Left hindlimb (tissue), 1 donor: Measurements from ENCODE around the gene USF1.
"Not testable (repeated sequence)": the region's sequence is repeated elsewhere in the genome, so short reads cannot be mapped to it uniquely, and the experiment has no call there.

ENCODE experiments used
- DNase-seq: peaks from one replicate; pipeline ENCODE4 v3.0.0-alpha.2; 2018

Gene USF1

DNA sequence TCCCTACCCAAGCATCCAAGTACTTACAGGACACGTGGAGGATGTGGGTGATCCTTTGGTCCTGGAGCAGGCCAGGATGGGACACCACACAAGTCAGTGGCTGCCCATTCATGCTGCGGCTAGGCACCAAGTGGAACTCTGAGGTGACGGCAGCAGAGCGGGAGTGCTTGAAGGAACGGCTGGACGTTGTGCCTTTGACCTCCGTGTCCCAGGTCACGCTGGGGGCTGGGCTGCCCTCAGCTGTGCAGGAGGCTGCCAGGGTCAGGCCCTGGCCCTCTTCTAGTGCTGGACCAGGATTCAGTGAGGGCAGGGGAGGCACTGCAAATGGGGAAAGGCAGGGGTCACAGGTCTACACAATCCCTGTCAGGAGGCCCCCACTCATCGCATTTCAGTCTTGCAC lies 31.6 kb upstream of the USF1 start:
- DNase-seq: no peak

DNA sequence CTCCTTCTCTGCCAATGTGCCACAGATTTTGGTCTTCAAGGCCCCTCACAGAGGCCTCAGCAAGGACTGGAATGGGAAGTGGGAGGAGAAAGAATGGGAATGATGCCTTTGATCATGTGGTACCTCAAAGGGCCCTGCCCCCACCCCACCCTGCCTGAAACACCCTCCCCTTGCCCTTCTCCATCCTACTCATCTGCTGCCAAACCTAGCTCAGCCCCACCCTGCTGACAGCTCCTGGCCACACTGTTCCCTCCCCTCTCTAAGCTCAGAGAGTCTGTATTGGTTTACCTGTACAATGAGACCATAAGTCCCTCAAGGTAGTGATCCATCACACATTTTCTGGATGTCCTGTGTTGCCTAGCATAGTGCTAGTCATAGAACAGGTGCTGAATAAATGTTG lies 30.6 kb upstream of the USF1 start:
- no peak for DNase-seq

DNA sequence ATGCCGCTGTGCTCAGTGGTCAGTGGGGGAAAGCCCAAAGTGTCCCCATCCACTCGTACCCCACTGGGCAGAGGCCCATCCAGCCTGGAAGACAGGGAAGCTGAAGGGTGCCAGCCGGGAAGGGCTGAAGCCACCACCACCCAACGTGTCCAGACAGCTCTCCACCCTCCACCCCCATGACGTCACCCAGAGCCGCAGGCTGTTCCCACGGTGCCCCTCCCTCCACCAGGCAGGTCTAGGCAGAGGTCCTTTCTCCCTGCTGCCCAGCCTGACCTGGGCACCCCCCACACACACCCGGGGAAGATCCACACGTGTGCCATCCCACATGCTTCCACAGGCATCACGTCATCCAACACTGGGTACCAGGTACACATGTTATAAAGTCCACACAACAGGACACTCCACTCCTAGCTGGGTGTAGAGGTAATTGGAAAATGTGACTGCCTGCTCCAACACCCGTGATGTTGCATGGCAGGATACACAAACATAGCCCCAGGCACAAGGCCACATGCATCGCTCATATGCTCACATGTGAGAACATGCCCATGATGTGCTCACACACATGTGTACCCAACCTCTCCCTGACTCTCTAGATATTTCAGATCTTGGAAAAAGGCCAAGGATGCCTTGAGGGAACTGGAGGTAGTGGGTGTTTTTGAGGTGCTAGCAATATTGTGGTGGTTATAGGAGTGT lies 29.0 kb upstream of the USF1 start:
- DNase-seq: no peak

DNA sequence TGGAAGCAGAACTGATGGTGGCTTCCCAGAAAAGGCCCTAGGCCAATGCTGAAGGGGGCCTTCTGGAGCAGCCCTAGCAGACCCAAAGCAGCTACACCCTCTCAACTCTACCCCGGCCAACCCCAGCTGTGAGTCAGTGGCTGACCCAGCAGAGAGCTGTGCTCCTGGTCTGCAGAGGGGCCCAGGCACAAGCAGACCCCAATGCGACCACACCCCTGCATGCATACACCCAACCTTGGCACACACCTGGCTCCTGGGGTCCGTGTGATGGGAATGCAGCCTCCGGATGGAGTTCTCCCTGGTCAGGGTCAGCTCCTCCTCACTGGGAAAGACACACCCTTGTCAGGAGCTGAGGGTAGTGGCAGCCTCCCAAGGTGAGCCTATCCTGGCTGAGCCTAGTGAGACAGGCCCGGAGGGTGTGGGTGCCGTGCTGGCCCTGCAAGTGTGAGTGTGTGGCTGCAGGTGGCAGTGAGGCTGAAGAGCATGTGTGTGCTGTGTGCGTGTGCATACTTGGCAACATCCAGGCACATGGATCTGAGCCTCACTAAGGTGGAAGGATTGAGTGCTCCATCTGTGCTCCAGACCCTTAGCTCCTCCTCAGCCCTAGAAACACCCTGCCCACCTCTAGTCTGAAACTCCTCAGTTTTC lies 27.8 kb upstream of the USF1 start:
- no peak for DNase-seq

DNA sequence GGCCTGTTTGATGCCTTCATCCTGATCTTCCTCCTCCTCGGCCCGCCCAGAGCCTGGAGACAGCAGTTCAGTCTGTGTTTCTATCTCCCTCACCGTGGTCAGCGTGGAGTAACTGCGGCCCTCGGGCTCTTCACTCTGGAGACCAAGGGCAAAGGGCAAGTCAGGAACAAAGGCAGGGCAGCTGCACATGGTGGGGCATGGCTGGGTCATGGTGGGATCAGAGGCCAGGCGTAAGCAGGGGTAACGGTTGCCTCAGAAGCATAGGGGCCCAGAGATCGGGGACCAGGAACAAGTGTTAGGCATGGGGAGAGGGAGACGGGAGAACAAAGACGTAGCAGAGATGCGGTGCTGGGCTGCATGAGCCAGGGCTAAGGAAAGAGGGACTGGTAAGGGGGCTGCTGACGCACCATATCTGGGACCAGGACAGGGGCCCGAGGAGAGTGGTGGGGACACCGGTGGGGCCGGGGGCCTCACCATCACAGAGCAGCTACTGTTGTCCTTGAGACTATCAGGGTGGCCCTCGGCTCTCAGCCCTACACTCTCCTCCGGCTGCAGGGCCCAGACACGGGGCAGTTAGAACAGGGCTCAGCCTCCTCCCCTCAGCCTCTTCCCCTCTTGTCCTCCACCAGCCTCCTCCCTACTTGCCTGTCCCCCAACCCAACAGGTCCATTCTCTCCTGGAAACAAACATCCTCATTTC lies 27.1 kb upstream of the USF1 start:
- DNase-seq: no peak

DNA sequence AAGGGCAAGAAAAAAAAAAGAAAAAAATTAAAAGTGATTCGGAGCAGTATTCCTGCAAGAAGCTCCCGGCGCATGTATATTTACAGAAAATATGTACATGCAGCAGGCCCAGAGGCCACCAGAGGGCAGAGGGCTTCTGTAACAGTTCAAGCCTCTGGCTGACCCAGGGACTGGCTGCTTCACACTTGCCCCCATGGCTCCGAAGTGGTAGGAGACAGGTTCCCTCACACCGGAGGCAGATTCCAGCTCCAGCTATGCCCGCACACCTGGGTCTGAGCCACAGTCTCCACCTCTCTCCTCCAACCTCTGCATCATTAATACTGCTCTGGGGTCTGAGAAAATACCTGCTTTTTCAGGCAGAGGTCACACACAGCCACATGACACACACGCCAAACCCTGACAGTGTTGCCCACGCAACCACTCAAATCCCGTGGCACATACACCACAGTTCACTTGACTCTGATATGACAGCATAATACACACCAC lies 26.2 kb upstream of the USF1 start:
- DNase-seq: no peak

DNA sequence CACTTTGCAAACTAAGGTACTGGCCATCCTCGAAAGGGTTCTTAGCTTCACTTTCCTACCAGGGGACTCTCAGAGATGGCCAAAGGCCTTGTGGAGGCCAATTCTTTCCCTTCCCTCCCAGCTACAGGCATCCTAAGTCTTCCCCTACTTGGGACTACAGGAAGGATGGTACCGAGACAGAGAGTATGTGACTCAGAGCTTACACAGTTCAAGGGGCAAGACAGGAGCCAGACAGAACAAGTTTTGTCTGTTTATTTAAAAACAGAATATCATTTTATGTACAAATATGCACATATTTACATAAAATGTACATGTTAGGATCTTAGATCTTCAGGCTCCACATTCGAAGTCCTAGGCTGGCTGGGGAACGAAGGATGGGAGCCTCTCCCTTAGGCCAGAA lies 25.0 kb upstream of the USF1 start:
- no peak for DNase-seq

DNA sequence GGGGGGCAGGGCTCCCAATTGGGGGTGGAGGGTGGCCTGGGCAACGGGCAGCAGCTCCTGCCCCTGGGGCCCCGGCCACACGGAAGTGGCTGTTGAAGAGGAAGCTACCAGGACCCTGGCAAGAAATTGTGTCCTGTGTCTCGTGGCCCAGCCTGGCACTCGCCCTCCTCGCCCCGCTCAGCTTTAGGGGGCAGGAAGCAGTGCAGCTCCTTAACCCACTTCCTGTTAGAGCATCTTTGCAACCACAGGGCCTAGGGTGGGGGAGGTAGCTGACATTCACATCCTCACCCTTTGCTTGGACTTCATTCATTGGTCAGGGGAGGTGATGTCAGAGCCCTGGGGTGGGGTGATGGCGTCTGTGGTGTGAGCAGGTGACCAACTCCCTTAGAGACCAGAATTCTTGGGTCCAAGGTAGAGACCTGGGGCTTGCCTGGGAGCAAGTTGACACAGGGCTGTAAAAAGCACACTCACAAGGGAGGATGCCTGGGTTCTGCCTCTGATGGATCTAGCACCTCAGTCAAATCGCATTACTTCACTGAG lies 24.0 kb upstream of the USF1 start, which contains the start of gene ARHGAP30:
ARHGAP30 (minus strand) TSS at position 161 of the 540 bp plus-strand sequence. CDS start 267 bp downstream, outside the sequence.
- DNase-seq: no peak

DNA sequence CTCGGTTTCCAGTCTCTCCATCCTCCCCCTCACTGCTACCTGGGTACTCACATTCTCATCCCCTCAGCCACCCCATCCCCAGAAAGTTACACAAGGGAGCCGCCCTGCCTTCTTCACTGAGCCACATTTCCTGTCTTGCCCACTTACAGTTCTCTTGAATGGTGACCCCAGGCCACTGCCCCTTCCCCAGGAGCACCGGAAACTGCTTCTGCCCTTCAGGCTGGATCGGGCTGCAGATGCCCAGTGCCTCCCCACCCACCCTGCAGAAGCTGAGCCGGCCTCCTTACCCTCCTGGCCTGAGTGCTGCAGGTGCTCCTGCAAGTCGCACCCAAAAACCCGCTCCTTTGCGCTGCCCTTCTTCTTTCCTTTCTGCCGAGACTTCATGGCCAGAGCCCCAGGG lies 23.5 kb upstream of the USF1 start:
- no peak for DNase-seq

DNA sequence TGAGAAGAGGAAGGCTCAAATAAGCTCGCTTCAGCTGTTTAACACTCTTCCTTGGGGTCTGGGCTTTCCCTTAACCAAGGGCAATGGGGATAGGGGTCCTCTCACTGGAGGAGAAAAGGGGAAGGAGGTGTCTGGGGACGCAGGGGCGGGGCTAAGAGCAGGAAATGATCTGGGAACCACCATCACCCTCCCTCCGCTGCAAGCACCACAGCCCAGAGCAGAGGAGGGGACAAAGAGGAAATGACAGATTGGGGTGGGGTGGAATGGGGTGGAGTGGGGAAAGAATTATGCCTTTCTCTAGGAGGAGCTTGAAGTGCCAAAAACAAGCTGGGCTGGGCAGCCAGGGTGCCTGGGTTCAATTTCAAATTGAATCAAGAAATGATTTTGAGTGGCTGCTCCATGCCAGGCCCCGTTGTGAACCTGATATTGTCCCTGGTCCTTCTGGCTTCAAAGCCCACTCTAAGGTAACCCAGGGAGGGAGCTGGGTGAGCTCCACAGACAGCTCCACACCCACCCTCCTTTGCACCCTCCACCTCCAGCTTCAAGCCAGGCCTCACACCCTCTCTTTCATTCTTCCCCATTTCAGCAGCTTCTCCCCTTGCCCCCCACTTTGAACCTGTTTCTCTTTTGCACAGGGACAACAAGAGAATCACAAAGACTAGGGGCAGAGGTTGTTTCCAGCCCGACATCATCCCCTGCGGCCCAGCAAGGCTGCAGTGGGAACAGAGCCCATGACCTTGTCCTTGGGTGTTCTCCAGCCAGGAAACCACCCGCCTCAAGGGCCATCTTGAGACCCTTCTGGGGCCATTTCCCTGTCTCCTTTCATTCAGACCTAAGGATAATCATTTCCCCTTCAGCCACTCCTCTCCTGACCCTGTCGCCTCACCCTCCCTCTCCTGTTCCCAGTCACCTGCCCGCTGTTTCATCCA lies 22.8 kb upstream of the USF1 start:
- no peak for DNase-seq

DNA sequence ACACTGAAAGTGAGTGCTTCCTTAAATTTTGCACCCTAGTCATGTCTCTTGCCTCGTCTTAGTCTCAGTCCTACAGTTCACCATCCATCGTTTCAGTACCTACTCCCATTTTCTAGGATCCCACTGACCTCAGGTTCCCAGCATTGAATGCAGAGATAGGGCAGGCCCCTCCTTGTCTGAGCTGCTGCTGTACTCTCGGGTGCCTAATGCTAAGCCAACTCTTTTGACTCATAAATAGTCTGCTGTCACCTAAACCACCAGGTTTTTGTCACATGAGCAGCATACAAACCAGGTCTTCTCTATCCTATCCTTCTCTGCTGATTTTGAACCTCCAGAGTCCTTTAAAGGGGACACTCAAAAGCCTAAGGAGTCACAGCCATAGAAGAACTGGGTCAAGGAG lies 20.9 kb upstream of the USF1 start:
- no peak for DNase-seq

DNA sequence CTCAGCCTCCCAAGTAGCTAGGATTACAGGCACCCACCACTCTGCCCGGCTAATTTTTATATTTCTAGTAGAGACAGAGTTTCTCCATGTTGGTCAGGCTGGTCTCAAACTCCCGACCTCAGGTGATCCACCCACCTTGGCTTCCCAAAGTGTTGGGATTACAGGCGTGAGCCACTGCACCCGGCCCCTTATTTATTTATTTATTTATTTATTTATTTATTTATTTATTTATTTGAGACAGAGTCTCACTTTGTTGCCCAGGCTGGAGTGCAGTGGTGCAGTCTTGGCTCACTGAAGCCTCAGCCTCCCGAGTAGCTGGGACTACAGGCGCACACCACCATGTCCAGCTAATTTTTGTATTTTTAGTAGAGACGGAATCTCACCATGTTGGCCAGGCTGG lies 19.9 kb upstream of the USF1 start:
- DNase-seq: not testable (repeated sequence)

DNA sequence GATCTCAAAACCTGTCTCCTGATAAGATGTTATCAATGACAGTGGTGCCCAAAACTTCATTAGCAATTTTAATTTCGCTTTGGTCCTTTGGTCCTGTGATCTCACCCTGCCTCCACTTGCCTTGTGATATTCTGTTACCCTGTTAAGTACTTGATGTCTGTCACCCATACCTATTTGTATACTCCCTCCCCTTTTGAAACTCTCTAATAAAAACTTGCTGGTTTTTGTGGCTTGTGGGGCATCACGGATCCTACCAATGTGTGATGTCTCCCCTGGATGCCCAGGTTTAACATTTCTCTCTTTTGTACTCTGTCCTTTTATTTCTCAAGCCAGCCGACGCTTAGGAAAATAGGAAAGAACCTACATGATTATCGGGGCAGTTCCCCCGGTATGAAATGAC lies 18.2 kb upstream of the USF1 start:
- not testable (repeated sequence) for DNase-seq

DNA sequence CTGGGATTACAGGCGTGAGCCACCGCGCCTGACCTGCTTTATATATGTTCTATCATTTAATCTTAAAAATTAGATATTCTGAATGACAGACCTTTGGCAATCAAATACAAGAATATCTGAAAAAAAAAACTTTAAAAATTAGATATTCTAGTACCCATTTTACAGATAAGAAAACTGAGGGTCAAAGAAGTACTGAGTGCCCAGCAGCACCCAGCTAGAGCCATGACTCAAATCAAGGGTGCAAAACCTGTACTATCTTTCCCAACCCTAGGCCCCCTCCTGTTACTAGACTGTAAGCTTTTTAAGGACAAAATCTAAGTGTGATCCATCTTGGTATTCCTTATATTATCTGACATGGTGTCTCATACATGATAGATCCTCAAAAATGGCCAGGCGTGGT lies 15.6 kb upstream of the USF1 start:
- no peak for DNase-seq

DNA sequence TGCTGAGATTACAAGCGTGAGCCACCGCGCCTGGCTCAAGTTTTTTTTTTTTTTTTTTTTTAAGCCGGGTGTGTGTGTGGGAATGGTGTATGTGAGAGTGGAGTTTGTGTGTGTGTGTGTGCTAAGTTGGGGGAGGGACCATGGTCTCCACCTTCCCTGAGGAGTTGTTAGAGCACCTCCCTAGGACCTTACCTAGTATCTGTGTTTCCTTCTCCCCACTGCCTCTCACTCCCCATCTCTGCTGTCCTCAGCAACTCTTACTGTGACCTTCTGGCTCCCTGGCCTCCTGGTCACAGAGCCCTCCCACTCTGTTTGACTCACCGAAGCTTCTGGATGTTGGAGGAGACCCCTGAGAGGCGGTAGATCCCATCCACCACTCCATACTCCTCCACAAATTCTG lies 13.5 kb upstream of the USF1 start:
- no peak for DNase-seq

DNA sequence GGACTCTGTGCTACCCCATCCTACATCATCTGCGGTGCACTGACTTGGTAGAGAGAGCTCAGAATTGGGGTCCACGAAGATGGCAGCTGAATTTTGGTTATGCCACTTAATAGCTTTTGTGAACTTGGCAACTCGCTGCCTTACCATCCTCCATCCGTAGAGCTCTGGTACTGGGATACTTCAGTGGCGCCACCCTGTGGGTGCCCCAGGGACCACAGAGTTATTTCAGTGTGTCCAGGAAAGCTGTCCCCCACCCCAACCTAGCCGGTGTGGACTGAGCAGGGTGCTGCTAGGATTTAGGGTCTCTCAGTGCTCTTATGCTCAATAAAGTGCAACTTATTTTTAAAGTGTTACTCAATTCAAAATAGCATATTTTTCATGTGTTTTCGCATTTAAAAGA lies 9.0 kb upstream of the USF1 start:
- no peak for DNase-seq

DNA sequence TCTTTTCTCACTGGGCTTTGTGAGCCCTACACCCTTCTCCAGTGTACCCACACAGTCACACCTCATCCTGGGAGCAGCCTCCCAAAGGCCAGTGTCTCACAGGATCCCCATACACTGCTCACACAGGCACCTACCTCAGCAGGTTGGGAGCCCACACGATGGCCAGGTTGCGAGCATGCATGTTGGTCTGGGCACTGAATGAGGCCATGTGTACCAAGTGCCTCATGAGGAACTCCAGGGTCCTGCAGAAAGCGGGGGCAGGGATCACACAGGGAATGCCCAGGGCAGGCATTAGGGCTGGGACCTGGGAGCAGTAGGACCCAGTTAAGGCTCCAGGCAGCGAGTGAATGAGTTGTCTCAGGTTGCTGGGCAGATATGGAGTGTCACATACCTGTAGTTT lies 8.5 kb upstream of the USF1 start:
- DNase-seq: no peak

DNA sequence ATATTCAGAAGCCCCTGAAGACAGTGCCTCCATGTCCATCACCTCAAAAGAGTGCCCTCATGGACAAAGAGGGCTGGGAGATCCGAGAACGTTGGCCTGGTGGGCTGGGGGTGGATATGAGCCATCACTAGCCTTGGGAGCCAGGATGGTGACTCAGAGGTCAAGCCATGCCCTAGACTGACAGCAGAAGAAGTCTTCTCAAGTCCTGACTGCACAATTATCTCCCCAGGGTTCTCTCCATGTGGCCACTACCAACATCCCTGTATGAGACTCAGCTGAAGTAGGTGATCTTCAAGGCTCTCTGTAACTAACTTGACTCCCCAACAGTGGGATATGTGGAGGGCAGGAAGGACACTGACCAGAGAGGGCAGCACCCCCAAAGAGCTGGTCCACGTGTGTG lies 7.1 kb upstream of the USF1 start:
- no peak for DNase-seq

DNA sequence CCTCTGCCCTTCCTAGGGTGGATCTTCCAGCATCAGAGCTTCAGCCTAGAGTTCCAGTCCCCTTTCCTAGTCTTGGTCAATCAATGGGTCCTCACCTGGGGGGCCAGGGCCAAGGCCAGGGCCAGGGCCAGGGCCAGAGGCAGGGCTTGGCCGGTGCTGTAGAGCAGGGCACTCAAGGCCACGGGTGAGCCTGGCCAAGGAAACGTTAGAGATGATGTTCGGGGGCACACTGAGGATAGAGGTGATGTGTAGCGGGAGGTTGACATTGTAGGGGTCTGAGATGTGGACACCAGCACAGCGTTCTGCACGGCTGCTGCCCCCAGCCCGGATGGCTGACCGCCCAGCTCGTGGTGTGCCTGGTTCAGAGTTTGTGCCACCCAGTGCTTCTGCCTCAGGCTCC lies 5.4 kb upstream of the USF1 start:
- no peak for DNase-seq

DNA sequence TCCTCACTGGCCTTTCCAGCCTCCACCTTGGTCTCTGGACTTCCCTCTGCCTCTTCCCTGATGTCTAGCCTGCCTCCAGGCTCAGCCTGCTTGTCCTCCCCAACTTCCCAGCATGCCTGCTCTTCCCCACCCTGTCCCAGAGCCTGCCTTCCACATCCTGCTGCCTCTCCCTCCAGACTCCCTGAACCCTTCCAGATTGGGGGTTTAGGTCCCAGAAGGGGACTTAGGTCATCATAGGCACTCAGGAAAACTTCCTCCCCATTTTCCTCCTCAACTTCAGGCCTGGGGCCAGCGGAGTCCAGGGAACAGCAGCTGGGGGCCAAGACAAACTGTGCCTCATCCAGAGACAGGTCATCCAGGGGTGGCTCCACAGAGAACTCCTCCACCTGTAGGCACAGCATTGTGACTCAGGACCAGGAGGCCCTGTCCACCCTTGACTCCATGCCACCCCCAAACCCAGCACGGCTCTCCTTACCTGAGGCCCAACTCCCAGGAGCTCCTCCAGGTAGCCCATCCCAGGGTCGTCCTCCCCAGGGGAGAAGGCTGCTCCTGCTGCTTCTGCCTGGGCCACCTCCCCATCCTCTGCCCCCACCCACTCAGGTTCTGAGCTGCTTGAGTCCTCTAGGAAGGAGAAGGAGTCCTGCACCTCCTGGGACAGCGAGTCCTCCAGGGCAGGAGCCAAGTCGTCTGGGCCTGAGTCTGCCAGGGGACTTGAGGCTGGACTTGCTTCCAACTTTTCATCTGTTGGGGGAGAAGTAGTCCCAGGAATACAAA lies 3.4 kb upstream of the USF1 start:
- no peak for DNase-seq
